ENCODE measurements around the gene AACS.

AACS gene

DNA sequence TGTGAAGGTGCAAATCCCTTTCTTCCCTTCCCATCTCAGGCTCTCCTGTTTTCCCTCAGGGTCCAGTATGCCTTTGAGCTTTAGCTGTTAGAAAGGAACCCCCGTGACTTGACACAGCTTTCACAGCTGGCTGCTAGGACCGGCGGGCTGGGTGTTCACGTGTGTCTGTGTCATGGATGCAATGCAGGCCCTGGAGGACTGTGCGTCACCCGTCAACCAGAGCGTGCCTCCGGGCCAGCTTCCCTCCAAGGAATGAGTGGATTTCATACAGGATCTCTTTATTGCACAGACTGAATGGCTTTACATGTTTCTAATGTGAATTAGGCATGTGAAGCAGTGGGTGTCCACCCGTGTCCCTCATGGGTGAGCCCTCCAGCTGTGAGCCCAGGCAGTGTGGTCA is 77.4 kb downstream of the AACS start:
- Histone ChIP-seq H3K9me3 (ENCODE audit: control insufficient read depth in 2 of 2, low read length in 2 of 2) (no peaks in the 10 kb centered on the region), H3K4me1 (ENCODE audit: control insufficient read depth in 2 of 2, insufficient read depth in 2 of 2, low read length in 2 of 2) (no peaks in the 10 kb centered on the region), H3K9ac (ENCODE audit: low read depth in 1 of 2, low read length in 2 of 2) (no peak overlapping the region), H3K27me3 (ENCODE audit: control insufficient read depth in 2 of 2, insufficient read depth in 2 of 2, low read length in 2 of 2) (no peaks in the 10 kb centered on the region), H3K27ac (ENCODE audit: low read depth in 2 of 2, low read length in 2 of 2) (no peak overlapping the region), H3K4me3 (ENCODE audit: low read length in 2 of 2) (no peak overlapping the region), H3K36me3 (ENCODE audit: control insufficient read depth in 2 of 2, insufficient read depth in 2 of 2, low read length in 2 of 2) (no peaks in the 10 kb centered on the region)

DNA sequence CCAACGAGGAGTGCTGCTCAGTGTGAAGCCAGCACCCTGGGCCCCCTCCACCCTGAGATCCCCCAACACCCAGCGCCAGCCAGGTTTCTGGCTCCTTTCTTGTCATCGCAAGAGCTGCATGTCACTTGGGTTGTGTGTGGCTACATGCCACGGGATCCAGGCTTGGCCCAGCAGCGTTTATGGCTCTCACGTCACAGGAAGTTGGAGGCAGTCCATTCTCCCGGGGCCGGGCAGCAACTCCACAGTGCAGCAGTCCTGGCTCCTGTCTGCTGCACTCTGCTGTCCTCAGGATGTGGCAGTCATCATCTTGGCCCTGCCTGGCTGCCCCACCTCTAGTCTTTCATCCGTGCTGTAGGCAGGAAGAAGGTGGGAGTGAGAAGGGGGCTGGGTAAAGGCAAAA is 78.3 kb downstream of the AACS start:
- Histone ChIP-seq H3K9me3 (ENCODE audit: control insufficient read depth in 2 of 2, low read length in 2 of 2) (no peaks in the 10 kb centered on the region), H3K4me1 (ENCODE audit: control insufficient read depth in 2 of 2, insufficient read depth in 2 of 2, low read length in 2 of 2) (no peaks in the 10 kb centered on the region), H3K9ac (ENCODE audit: low read depth in 1 of 2, low read length in 2 of 2) (no peak overlapping the region), H3K27ac (ENCODE audit: low read depth in 2 of 2, low read length in 2 of 2) (no peak overlapping the region), H3K27me3 (ENCODE audit: control insufficient read depth in 2 of 2, insufficient read depth in 2 of 2, low read length in 2 of 2) (no peaks in the 10 kb centered on the region), H3K36me3 (ENCODE audit: control insufficient read depth in 2 of 2, insufficient read depth in 2 of 2, low read length in 2 of 2) (no peaks in the 10 kb centered on the region), H3K4me3 (ENCODE audit: low read length in 2 of 2) (no peak overlapping the region)

DNA sequence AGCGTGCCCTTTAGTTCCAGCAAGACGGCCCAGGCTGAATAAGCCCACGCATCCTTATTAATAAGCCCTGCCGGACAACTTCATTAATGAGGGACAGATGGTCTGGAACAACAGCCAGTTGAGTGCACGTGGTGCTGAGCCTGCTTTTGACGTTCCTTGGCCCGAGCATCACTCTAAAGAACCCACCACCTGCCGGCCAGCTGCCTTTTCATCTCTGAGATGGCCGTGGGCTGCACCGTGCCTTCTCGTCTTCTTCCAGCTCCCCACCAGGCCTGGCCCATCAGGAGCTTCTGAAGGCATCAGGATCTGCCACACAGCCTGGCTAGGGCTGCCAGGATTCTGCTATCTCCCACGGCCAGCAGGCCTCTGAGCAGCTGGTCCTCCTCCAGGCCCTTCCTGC is 80.0 kb downstream of the AACS start:
- Histone ChIP-seq H3K9ac (ENCODE audit: low read depth in 1 of 2, low read length in 2 of 2) (no peak overlapping the region), H3K9me3 (ENCODE audit: control insufficient read depth in 2 of 2, low read length in 2 of 2) (no peaks in the 10 kb centered on the region), H3K4me3 (ENCODE audit: low read length in 2 of 2) (no peak overlapping the region), H3K27ac (ENCODE audit: low read depth in 2 of 2, low read length in 2 of 2) (no peak overlapping the region), H3K4me1 (ENCODE audit: control insufficient read depth in 2 of 2, insufficient read depth in 2 of 2, low read length in 2 of 2) (no peaks in the 10 kb centered on the region), H3K36me3 (ENCODE audit: control insufficient read depth in 2 of 2, insufficient read depth in 2 of 2, low read length in 2 of 2) (no peaks in the 10 kb centered on the region), H3K27me3 (ENCODE audit: control insufficient read depth in 2 of 2, insufficient read depth in 2 of 2, low read length in 2 of 2) (no peaks in the 10 kb centered on the region)

DNA sequence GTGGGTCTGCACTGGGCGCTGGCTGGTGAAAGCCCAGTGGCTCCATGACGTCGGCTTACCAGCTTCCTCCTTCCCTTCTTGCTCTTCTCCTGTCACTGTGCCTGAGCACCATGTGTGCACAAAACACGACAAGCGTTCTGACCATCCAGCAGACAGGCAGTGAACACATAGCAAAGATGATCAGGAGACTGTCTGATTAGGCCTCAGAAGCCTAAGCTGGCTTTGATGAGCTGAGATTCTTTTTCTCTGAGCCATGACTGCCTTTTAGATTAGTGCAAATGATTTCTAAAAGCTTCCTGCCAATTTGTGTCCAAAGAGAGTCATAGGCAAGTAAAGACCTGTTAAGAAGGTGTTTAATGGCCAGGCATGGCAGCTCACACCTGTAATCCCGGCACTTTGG is 83.1 kb downstream of the AACS start:
- H3K27me3 ChIP-seq (ENCODE audit: control insufficient read depth in 2 of 2, insufficient read depth in 2 of 2, low read length in 2 of 2) = no peaks in the 10 kb centered on the region
- no peak overlapping the region for H3K9ac ChIP-seq (ENCODE audit: low read depth in 1 of 2, low read length in 2 of 2)
- H3K4me3 ChIP-seq (ENCODE audit: low read length in 2 of 2) = no peak overlapping the region
- H3K27ac ChIP-seq (ENCODE audit: low read depth in 2 of 2, low read length in 2 of 2) = no peak overlapping the region
- no peaks in the 10 kb centered on the region for H3K36me3 ChIP-seq (ENCODE audit: control insufficient read depth in 2 of 2, insufficient read depth in 2 of 2, low read length in 2 of 2)
- H3K4me1 ChIP-seq (ENCODE audit: control insufficient read depth in 2 of 2, insufficient read depth in 2 of 2, low read length in 2 of 2) = no peaks in the 10 kb centered on the region
- H3K9me3 ChIP-seq (ENCODE audit: control insufficient read depth in 2 of 2, low read length in 2 of 2) = no peaks in the 10 kb centered on the region

DNA sequence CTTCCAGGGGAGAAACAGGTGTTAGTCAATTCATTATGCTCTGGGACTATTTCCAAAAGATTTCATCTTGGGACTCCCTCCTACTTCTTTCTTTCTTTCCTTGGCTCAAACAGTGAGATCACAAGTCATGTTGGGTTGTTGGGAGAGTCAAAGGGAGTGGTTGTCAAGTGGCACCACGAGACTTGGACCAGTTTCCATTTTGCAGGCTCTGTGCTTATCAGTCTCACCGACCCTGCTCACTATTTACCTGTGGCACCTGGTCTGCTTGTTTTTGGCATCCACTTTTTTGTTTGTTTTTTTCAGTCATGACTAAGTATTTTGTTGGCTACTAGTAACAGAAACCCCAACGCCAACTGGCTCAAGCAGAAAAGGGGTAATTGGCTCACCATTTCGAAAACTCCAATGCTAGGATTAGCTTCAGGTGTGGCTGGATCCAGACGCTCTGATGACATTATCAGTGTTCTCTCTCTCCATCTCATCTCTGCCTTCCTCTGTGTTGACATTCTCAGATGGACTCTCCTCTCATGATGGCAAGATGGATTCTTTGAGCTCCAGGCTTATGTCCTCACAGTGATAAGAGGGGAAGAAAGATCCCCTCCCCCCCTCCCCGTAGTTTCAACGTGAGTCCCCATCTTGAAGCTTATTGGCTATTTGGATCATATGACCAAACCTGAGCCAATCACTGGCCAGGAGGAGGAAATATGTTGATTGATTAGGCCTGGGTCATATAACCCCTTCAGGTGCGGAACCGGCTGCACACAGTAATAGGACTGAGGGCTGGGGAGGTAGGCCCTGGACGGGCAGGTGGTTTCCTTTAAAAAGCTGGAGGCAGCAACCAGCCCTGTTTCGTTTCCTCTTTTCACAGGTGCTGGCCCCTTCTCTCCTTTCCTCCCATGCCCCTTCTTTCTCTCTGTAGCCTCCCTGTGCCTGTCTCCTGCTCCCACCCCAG is 84.2 kb downstream of the AACS start:
- Histone ChIP-seq H3K9ac (ENCODE audit: low read depth in 1 of 2, low read length in 2 of 2) (no peak overlapping the region), H3K27me3 (ENCODE audit: control insufficient read depth in 2 of 2, insufficient read depth in 2 of 2, low read length in 2 of 2) (no peaks in the 10 kb centered on the region), H3K4me1 (ENCODE audit: control insufficient read depth in 2 of 2, insufficient read depth in 2 of 2, low read length in 2 of 2) (no peaks in the 10 kb centered on the region), H3K27ac (ENCODE audit: low read depth in 2 of 2, low read length in 2 of 2) (no peak overlapping the region), H3K4me3 (ENCODE audit: low read length in 2 of 2) (no peak overlapping the region), H3K9me3 (ENCODE audit: control insufficient read depth in 2 of 2, low read length in 2 of 2) (no peaks in the 10 kb centered on the region), H3K36me3 (ENCODE audit: control insufficient read depth in 2 of 2, insufficient read depth in 2 of 2, low read length in 2 of 2) (no peaks in the 10 kb centered on the region)

DNA sequence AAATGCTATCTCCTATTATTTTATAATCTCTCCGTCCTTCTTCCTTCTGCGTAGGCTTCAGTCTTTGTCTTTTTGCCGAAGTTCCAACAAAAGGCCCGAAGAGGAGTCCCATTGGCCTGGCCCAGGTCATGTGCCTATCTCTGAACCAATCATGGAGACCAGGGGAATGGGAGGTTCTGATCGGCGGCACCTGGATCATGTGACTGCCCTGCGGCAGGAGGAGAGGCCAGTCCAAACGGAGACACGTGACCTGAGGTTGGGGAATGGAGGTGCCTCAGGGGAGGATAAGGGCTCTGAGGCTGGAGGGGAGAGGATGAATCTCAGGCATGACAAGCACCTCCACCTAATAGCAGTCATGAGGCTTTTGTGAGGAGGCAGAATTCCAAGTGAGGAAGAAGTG is 86.0 kb downstream of the AACS start:
- no peaks in the 10 kb centered on the region for H3K27me3 ChIP-seq (ENCODE audit: control insufficient read depth in 2 of 2, insufficient read depth in 2 of 2, low read length in 2 of 2)
- no peaks in the 10 kb centered on the region for H3K4me1 ChIP-seq (ENCODE audit: control insufficient read depth in 2 of 2, insufficient read depth in 2 of 2, low read length in 2 of 2)
- no peaks in the 10 kb centered on the region for H3K9me3 ChIP-seq (ENCODE audit: control insufficient read depth in 2 of 2, low read length in 2 of 2)
- H3K9ac ChIP-seq (ENCODE audit: low read depth in 1 of 2, low read length in 2 of 2) = no peak overlapping the region
- H3K27ac ChIP-seq (ENCODE audit: low read depth in 2 of 2, low read length in 2 of 2) = no peak overlapping the region
- H3K4me3 ChIP-seq (ENCODE audit: low read length in 2 of 2) = no peak overlapping the region
- H3K36me3 ChIP-seq (ENCODE audit: control insufficient read depth in 2 of 2, insufficient read depth in 2 of 2, low read length in 2 of 2) = no peaks in the 10 kb centered on the region

DNA sequence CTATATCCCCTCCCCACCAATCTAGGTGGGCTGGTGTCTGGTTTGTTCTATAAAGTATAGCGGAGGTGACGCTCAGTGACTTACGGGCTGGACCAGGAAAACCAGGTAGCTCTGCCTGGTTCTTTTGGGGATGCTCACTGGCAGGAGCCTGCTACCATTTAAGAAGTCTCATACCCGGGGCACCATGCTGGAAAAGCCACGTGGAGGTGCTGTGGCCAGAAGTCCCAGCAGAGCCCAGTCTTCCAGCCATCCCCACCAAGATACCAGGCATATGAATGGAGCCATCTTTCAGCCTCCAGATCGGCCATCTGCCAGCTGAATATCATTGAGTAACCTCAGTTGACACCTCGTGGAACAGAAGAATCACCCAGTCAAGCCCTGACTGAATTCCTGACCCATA is 87.2 kb downstream of the AACS start:
- H3K9ac ChIP-seq (ENCODE audit: low read depth in 1 of 2, low read length in 2 of 2) = no peak overlapping the region
- H3K27me3 ChIP-seq (ENCODE audit: control insufficient read depth in 2 of 2, insufficient read depth in 2 of 2, low read length in 2 of 2) = no peaks in the 10 kb centered on the region
- H3K4me3 ChIP-seq (ENCODE audit: low read length in 2 of 2) = no peak overlapping the region
- H3K27ac ChIP-seq (ENCODE audit: low read depth in 2 of 2, low read length in 2 of 2) = no peak overlapping the region
- H3K9me3 ChIP-seq (ENCODE audit: control insufficient read depth in 2 of 2, low read length in 2 of 2) = no peaks in the 10 kb centered on the region
- H3K36me3 ChIP-seq (ENCODE audit: control insufficient read depth in 2 of 2, insufficient read depth in 2 of 2, low read length in 2 of 2) = no peaks in the 10 kb centered on the region
- no peaks in the 10 kb centered on the region for H3K4me1 ChIP-seq (ENCODE audit: control insufficient read depth in 2 of 2, insufficient read depth in 2 of 2, low read length in 2 of 2)

DNA sequence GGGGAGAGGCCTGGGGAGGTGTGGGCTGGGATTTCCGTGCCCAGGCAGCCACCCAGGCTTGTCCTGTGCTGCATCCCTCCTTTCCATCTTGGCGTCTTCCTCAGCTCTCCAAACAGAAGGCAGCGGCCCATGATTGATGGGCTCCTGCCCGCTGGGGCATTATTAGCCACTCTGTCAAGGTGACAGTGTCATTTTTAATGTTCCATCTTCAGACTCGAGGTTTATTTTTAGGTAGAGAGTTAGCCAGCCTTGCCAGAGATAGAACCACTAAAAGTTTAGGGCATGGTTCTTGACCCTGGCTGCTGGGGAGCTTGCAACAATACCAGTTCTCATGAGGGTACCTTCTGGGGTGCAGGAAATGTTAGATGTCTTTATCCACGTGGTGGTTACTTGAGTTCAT is 90.1 kb downstream of the AACS start:
- no peaks in the 10 kb centered on the region for H3K9me3 ChIP-seq (ENCODE audit: control insufficient read depth in 2 of 2, low read length in 2 of 2)
- no peak overlapping the region for H3K4me3 ChIP-seq (ENCODE audit: low read length in 2 of 2)
- no peak overlapping the region for H3K9ac ChIP-seq (ENCODE audit: low read depth in 1 of 2, low read length in 2 of 2)
- no peak overlapping the region for H3K27ac ChIP-seq (ENCODE audit: low read depth in 2 of 2, low read length in 2 of 2)
- no peaks in the 10 kb centered on the region for H3K4me1 ChIP-seq (ENCODE audit: control insufficient read depth in 2 of 2, insufficient read depth in 2 of 2, low read length in 2 of 2)
- no peaks in the 10 kb centered on the region for H3K36me3 ChIP-seq (ENCODE audit: control insufficient read depth in 2 of 2, insufficient read depth in 2 of 2, low read length in 2 of 2)
- no peaks in the 10 kb centered on the region for H3K27me3 ChIP-seq (ENCODE audit: control insufficient read depth in 2 of 2, insufficient read depth in 2 of 2, low read length in 2 of 2)

DNA sequence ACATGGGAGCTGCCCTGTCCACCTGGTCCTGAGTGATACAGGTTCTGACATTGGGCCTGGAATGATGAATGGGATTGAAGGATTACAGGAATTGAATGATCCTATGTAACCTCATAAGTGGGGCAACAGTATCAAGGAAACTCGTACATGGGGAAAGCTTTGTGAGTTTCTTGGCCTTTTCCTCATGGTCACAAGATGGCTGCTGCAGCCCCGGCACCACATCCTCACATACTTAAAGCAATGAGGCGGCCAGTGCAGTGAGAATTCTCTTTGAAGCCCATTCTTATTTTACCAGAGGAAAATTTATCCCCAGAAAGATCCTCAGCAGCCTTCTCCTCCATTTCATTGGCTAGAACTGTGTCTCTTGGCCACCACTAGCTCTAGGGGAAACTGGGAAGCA is 91.9 kb downstream of the AACS start:
- Histone ChIP-seq H3K27me3 (ENCODE audit: control insufficient read depth in 2 of 2, insufficient read depth in 2 of 2, low read length in 2 of 2) (no peaks in the 10 kb centered on the region), H3K9me3 (ENCODE audit: control insufficient read depth in 2 of 2, low read length in 2 of 2) (no peaks in the 10 kb centered on the region), H3K9ac (ENCODE audit: low read depth in 1 of 2, low read length in 2 of 2) (no peak overlapping the region)

DNA sequence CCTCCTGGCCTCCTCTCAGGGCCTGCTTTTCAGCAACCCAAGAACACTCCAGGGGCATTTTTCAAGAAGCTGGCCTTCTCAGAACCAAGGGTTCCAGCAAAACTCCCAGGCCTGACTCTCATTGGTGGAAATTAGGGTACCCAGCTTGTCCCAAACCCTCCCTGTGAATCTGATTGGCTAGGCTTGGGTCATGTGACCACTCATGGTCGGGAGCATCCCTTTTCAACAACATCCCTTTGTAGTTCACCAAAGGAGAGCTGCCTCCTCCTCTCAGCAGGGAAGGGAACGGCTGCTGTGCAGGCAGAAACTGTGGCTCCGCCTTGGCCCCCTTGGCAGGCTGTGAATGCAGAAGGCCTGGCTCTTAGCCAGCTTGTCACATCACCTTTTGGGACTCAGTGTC is 94.5 kb downstream of the AACS start:
- Histone ChIP-seq H3K36me3 (ENCODE audit: control insufficient read depth in 2 of 2, insufficient read depth in 2 of 2, low read length in 2 of 2) (no peaks in the 10 kb centered on the region), H3K9ac (ENCODE audit: low read depth in 1 of 2, low read length in 2 of 2) (no peak overlapping the region), H3K4me3 (ENCODE audit: low read length in 2 of 2) (no peak overlapping the region), H3K27ac (ENCODE audit: low read depth in 2 of 2, low read length in 2 of 2) (no peak overlapping the region), H3K9me3 (ENCODE audit: control insufficient read depth in 2 of 2, low read length in 2 of 2) (no peaks in the 10 kb centered on the region), H3K4me1 (ENCODE audit: control insufficient read depth in 2 of 2, insufficient read depth in 2 of 2, low read length in 2 of 2) (no peaks in the 10 kb centered on the region), H3K27me3 (ENCODE audit: control insufficient read depth in 2 of 2, insufficient read depth in 2 of 2, low read length in 2 of 2) (no peaks in the 10 kb centered on the region)

More for the DNA sequence above, 91.9 kb downstream of the AACS start:
- no peaks in the 10 kb centered on the region for H3K36me3 ChIP-seq (ENCODE audit: control insufficient read depth in 2 of 2, insufficient read depth in 2 of 2, low read length in 2 of 2)
- no peak overlapping the region for H3K27ac ChIP-seq (ENCODE audit: low read depth in 2 of 2, low read length in 2 of 2)
- no peaks in the 10 kb centered on the region for H3K4me1 ChIP-seq (ENCODE audit: control insufficient read depth in 2 of 2, insufficient read depth in 2 of 2, low read length in 2 of 2)
- no peak overlapping the region for H3K4me3 ChIP-seq (ENCODE audit: low read length in 2 of 2)

Data from mucosa of rectum (tissue), 2 donors.